PC-9 (cell line): Measurements from ENCODE around the gene CHRNA5. TPM values are rescaled to one million over a fixed set of nuclear protein-coding genes. Genes with fewer than 3 reads are reported as not detected.

Experiments
- BruUV-seq: library from RNA; stranded (reverse); fragments of 400-500 nt; replicated peaks from 2 replicates; lab custom pipeline; 2021; lab: Mats Ljungman, UMichigan
- CTCF ChIA-PET: fragments of 300-600 bp; sonication (Branson Sonifier 250); formaldehyde crosslinking; loops from one replicate; lab custom pipeline; 2022; ENCODE audit warnings: antibody characterized with exemption; lab: Charles Lee
- POLR2A ChIA-PET: fragments of 300-600 bp; sonication (Branson Sonifier 250); formaldehyde crosslinking; loops from one replicate; lab custom pipeline; 2022; ENCODE audit warnings: antibody characterized with exemption; ENCODE audit not compliant: unreplicated experiment; lab: Charles Lee
- DNase-seq, 2 experiments: peaks; one replicate each; pipeline versions ENCODE4 v3.0.0 to v3.0.0-alpha.2; 2015 to 2022; ENCODE audit warnings: mixed read lengths in 1 of 2
- H2AFZ ChIP-seq: fragments of 200-600 bp; sonication (generic); 2 replicates; pipeline ENCODE4 v1.8.1; 2017; ENCODE audit warnings: antibody characterized with exemption
- H3F3A ChIP-seq: fragments of 200-600 bp; sonication (generic); 2 replicates; pipeline ENCODE4 v1.8.1; 2017; ENCODE audit warnings: antibody characterized with exemption, mild to moderate bottlenecking, low read depth; ENCODE audit not compliant: insufficient read depth
- H3K27ac ChIP-seq: fragments of 200-600 bp; sonication (generic); 2 replicates; pipeline ENCODE4 v1.6.1; 2016; ENCODE audit warnings: mixed run types
- H3K27me3 ChIP-seq: fragments of 200-600 bp; sonication (generic); 2 replicates; pipeline ENCODE4 v1.6.1; 2016; ENCODE audit warnings: low read depth, mixed run types; ENCODE audit not compliant: insufficient read depth
- H3K36me3 ChIP-seq: fragments of 200-600 bp; sonication (generic); 2 replicates; pipeline ENCODE4 v1.6.1; 2016; ENCODE audit warnings: low read depth, mixed run types
- H3K4me1 ChIP-seq: fragments of 200-600 bp; sonication (generic); replicated peaks from 2 replicates; pipeline ENCODE4 v1.6.1; 2016; ENCODE audit warnings: mixed run types; ENCODE audit not compliant: insufficient read depth
- H3K4me2 ChIP-seq: fragments of 200-600 bp; sonication (generic); 2 replicates; pipeline ENCODE4 v1.6.1; 2017; ENCODE audit warnings: mixed run types
- H3K4me3 ChIP-seq: fragments of 200-600 bp; sonication (generic); 2 replicates; pipeline ENCODE4 v1.6.1; 2016; ENCODE audit warnings: mixed run types
- H3K79me2 ChIP-seq: fragments of 200-600 bp; sonication (generic); 2 replicates; pipeline ENCODE4 v1.6.1; 2017; ENCODE audit warnings: low read depth, mixed run types
- H3K9me2 ChIP-seq: fragments of 200-600 bp; sonication (generic); 2 replicates; pipeline ENCODE4 v1.8.1; 2017; ENCODE audit warnings: mild to moderate bottlenecking; ENCODE audit not compliant: insufficient read depth
- H3K9me3 ChIP-seq: fragments of 200-600 bp; sonication (generic); 2 replicates; pipeline ENCODE4 v1.8.1; 2016; ENCODE audit warnings: low read depth; ENCODE audit not compliant: insufficient read depth
- H4K20me1 ChIP-seq: fragments of 200-600 bp; sonication (generic); 2 replicates; pipeline ENCODE4 v1.8.1; 2017; ENCODE audit not compliant: insufficient read depth
- EZH2 ChIP-seq: fragments of 200-600 bp; sonication (generic); IDR thresholded peaks from 2 replicates; pipeline ENCODE4 v1.8.0; 2017; ENCODE audit warnings: antibody characterized with exemption, low read depth
- intact Hi-C: fragments of 100-400 bp; cut with micrococcal nuclease; formaldehyde crosslinking; loops from one replicate; pipeline ENCODE4 v1.10.0; 2022; ENCODE audit not compliant: unreplicated experiment
- total RNA-seq: library from RNA; stranded (reverse); gene quantifications from 2 replicates; pipeline ENCODE4 v1.2.3, GENCODE V29; 2021
- TF ChIP-seq, protein P1 (sequence below): fragments of 200-600 bp; sonication (generic); conservative IDR thresholded peaks from 2 replicates; pipeline ENCODE4 v1.6.1; 2017; ENCODE audit warnings: mixed run types, antibody characterized with exemption, mild to moderate bottlenecking, moderate library complexity

The CHRNA5 gene
- total RNA-seq, 1 experiment from 2014 or later: 9.5 TPM

DNA sequence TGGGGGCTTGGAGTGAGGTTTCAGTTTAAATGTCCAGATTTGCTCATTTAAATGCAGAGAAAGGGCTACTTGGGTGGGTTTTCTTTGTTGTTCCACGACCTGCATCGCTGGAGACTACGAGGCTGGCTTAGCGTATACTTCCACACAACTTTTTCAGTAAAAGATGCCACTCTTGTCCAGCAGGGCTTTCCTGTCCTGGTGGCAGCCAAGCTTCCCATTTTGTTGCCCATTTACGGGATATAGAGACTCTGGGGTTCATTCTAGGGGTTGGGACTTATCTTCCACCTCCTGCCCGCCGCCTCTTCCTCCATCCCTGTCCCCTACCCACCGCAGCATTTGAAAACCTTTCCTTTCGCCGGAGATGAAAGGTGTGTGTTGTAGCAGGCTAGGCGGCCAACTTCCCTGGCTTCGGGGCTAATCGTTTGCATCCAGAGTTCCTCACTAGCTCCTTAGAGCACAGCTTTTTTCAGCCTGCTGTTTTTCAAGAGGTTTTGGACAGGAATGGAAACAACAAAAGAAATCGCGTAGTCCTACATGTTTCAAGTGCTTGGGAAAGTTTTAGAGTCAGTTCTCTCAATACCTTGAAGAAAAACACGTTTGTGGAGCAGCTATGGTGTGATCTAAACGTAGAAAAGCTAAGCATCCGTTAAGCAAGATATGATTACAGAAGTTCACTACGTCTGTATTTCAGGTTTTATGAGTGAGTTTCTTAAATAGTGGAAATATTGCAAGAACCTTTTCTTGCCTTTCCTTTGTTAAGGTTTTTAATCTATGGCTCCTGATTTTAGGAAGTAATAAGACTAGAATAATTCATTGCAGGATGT lies 843 bp downstream of the CHRNA5 start:
- Histone ChIP-seq H3K9me2 (no peaks in the 10 kb centered on the region), H3K4me2 (peak overlapping the region; percentile 87), H3K27me3 (no peaks in the 10 kb centered on the region), H3K27ac (peak overlapping the region; percentile 44), H3K36me3 (no peaks in the 10 kb centered on the region), H3F3A (peaks cover 19% of the 10 kb centered on the region), H3K4me3 (peak overlapping the region; percentile 68), H3K79me2 (peaks cover 11% of the 10 kb centered on the region; the same call in 1 of the 2 replicates), H4K20me1 (no peaks in the 10 kb centered on the region), H2AFZ (peak overlapping the region; percentile 92), H3K4me1 (peaks cover 14% of the 10 kb centered on the region), H3K9me3 (no peaks in the 10 kb centered on the region)
- peak; percentile 35 to 37 for DNase-seq
- TSS peak; percentile 63 for BruUV-seq
- CTCF ChIA-PET: interaction anchor here (0.6 to 0.7 kb wide), 3 partner anchors 102 to 165 kb away, joined by 4 to 19 read pairs (median 5); no protein-coding TSS in a partner anchor
- POLR2A ChIA-PET: interaction anchor here (0.6 to 0.9 kb wide), 4 partner anchors 11 to 26 kb away, joined by 4 to 7 read pairs (median 6); no protein-coding TSS in a partner anchor
- intact Hi-C loops: loop anchor here (2.0 kb wide), 1 partner anchor 25 kb away; the partner anchor contains the start of gene PSMA4
- TF ChIP-seq, protein P1, sequence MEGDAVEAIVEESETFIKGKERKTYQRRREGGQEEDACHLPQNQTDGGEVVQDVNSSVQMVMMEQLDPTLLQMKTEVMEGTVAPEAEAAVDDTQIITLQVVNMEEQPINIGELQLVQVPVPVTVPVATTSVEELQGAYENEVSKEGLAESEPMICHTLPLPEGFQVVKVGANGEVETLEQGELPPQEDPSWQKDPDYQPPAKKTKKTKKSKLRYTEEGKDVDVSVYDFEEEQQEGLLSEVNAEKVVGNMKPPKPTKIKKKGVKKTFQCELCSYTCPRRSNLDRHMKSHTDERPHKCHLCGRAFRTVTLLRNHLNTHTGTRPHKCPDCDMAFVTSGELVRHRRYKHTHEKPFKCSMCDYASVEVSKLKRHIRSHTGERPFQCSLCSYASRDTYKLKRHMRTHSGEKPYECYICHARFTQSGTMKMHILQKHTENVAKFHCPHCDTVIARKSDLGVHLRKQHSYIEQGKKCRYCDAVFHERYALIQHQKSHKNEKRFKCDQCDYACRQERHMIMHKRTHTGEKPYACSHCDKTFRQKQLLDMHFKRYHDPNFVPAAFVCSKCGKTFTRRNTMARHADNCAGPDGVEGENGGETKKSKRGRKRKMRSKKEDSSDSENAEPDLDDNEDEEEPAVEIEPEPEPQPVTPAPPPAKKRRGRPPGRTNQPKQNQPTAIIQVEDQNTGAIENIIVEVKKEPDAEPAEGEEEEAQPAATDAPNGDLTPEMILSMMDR: peak; percentile 33
- TF ChIP-seq EZH2: no peak

DNA sequence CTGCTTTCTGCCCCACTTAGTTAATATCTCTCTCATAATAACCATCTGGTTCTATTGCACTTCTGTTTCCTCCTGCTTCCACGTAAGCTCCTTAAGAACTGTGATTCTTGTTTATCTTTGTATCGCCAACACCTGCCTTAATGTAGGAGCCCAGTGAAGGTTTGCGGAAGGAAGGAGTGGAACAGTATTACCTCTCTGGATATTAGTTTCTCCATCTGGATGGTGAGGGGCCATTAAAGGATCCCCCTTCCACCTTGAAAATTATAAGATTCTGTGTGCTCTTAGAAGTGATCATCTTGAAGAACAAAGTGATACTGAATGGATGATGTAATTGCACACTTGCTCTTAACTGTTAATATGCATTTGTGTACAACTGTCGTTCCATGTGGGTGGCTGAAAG lies 2.2 kb downstream of the CHRNA5 start:
- H3K4me1 ChIP-seq: peaks cover 14% of the 10 kb centered on the region
- no peaks in the 10 kb centered on the region for H3K9me3 ChIP-seq
- CTCF ChIA-PET: no interaction called here
- no peak overlapping the region for H3K27ac ChIP-seq
- BruUV-seq: no TSS peak
- intact Hi-C loops: no loop called here
- H3K4me3 ChIP-seq: peak overlapping the region; percentile 68; the same call in 1 of the 2 replicates
- H3K27me3 ChIP-seq: no peaks in the 10 kb centered on the region
- POLR2A ChIA-PET: interaction anchor here (0.6 kb wide), 1 partner anchor 81 kb away, joined by 3 read pairs; no protein-coding TSS in a partner anchor
- peaks cover 19% of the 10 kb centered on the region for H3F3A ChIP-seq
- peaks cover 11% of the 10 kb centered on the region; the same call in 1 of the 2 replicates for H3K79me2 ChIP-seq
- H3K4me2 ChIP-seq: peak overlapping the region; percentile 87
- H3K9me2 ChIP-seq: no peaks in the 10 kb centered on the region
- TF ChIP-seq, protein P1: no peak
- TF ChIP-seq EZH2: no peak
- H2AFZ ChIP-seq: peak overlapping the region; percentile 53; the same call in 1 of the 2 replicates
- no peaks in the 10 kb centered on the region for H3K36me3 ChIP-seq
- DNase-seq: no peak
- H4K20me1 ChIP-seq: no peaks in the 10 kb centered on the region

DNA sequence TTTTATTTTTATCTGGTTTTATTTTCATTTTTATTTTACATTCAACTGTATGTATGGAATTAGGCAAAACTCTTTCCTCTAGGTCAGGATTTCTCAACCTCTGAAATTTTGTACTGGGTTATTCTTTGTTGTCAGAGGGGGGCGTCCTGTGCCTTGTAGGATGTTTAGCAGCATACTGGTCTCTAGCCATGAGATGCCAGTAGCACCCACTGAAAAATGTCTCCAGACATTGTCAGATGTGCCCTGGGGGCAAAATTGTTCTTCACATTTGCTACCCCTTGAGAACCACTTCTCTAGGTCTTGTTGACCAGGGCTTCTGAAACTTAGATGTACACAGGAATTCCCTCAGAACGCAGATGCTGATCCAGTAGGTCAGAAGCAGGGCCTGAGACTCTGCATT lies 5.4 kb downstream of the CHRNA5 start:
- BruUV-seq: no TSS peak
- intact Hi-C loops: no loop called here
- CTCF ChIA-PET: no interaction called here

More for the DNA sequence above, 5.4 kb downstream of the CHRNA5 start:
- Histone ChIP-seq H3K4me3 (no peak overlapping the region), H3K9me2 (no peaks in the 10 kb centered on the region), H3K27ac (no peak overlapping the region), H3K9me3 (no peaks in the 10 kb centered on the region), H4K20me1 (no peaks in the 10 kb centered on the region), H3K36me3 (no peaks in the 10 kb centered on the region), H2AFZ (no peak overlapping the region), H3K4me1 (peaks cover 14% of the 10 kb centered on the region), H3K27me3 (no peaks in the 10 kb centered on the region), H3K79me2 (peaks cover 11% of the 10 kb centered on the region; the same call in 1 of the 2 replicates), H3F3A (peaks cover 19% of the 10 kb centered on the region), H3K4me2 (no peak overlapping the region)
- no peak for TF ChIP-seq EZH2
- TF ChIP-seq, protein P1: no peak
- POLR2A ChIA-PET: no interaction called here
- no peak for DNase-seq
